Nephron (organoid): ENCODE measurements around the gene DPP7.
"Not testable (repeated sequence)": the region's sequence is repeated elsewhere in the genome, so short reads cannot be mapped to it uniquely, and the experiment has no call there.

Experiments used
- H3K27ac Mint-ChIP-seq, 3 experiments: 2 replicates each; pipeline ENCODE4 v1.8.0; 2020; ENCODE audit warnings: mixed read lengths in 3 of 3, mild to moderate bottlenecking in 2 of 3, moderate library complexity in 1 of 3
- H3K27me3 Mint-ChIP-seq: 2 replicates; pipeline ENCODE4 v1.8.0; 2021; ENCODE audit warnings: low read depth, mild to moderate bottlenecking, moderate library complexity, mixed read lengths
- H3K36me3 Mint-ChIP-seq: 2 replicates; pipeline ENCODE4 v1.8.0; 2020; ENCODE audit warnings: low read depth, mixed read lengths
- H3K4me1 Mint-ChIP-seq: 2 replicates; pipeline ENCODE4 v1.8.0; 2020; ENCODE audit warnings: mixed read lengths
- H3K4me3 Mint-ChIP-seq, 3 experiments: 2 replicates each; pipeline ENCODE4 v1.8.0; 2020; ENCODE audit warnings: mild to moderate bottlenecking in 3 of 3, mixed read lengths in 3 of 3, moderate library complexity in 2 of 3
- H3K9me3 Mint-ChIP-seq: 2 replicates; pipeline ENCODE4 v1.8.0; 2020; ENCODE audit warnings: mixed read lengths
- TF ChIP-seq, protein P1 (sequence below), 3 experiments: fragments of 200-600 bp; sonication (generic); IDR thresholded peaks; one replicate each; pipeline ENCODE4 v1.5.0; 2021; ENCODE audit warnings: antibody characterized with exemption in 3 of 3; ENCODE audit not compliant: unreplicated experiment in 3 of 3

DPP7 gene

DNA sequence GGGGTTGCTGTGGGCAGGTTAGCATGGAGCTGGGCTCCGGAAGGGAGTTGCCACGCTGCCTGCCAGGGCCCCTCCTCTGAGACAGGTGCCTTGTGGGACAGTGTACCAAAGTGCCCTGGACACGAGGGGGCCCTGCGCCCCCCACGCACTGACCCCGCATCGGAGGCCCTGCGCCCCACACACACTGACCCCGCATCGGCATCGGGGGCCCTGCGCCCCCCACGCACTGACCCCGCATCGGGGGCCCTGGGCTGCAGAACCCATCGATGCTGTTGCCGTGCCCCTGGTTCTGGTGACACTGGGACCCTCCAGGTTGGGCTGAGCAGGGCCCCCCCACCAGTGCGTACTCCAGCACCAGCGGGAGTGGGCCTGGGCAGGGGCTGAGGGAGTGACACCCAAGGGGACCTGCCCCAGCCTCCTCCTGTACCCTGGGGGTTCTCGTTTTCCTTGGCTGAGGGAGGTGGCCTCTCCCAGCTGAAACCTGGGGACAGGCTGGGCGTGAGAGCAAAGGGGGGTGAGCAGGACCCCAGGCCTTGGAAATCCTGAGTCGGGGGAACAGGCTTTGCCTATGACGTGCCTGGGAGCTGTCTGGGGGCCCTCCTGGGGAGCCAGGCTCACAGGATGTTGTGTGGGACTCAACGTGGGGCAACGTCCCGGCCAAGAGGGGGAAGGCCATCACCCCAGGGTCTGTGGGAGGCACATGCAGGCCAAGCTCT lies 51.1 kb downstream of the DPP7 start:
- Mint-ChIP-seq H3K36me3 (no peaks in the 10 kb centered on the region), H3K4me1 (peaks cover 4% of the 10 kb centered on the region), H3K27me3 (peaks cover 28% of the 10 kb centered on the region), H3K27ac (no peak overlapping the region), H3K4me3 (no peak overlapping the region), H3K9me3 (no peaks in the 10 kb centered on the region)
- TF ChIP-seq, protein P1, sequence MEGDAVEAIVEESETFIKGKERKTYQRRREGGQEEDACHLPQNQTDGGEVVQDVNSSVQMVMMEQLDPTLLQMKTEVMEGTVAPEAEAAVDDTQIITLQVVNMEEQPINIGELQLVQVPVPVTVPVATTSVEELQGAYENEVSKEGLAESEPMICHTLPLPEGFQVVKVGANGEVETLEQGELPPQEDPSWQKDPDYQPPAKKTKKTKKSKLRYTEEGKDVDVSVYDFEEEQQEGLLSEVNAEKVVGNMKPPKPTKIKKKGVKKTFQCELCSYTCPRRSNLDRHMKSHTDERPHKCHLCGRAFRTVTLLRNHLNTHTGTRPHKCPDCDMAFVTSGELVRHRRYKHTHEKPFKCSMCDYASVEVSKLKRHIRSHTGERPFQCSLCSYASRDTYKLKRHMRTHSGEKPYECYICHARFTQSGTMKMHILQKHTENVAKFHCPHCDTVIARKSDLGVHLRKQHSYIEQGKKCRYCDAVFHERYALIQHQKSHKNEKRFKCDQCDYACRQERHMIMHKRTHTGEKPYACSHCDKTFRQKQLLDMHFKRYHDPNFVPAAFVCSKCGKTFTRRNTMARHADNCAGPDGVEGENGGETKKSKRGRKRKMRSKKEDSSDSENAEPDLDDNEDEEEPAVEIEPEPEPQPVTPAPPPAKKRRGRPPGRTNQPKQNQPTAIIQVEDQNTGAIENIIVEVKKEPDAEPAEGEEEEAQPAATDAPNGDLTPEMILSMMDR (IDR thresholded peaks at IDR 0.05; ENCODE audit: unreplicated experiment in 3 of 3) = no peak

DNA sequence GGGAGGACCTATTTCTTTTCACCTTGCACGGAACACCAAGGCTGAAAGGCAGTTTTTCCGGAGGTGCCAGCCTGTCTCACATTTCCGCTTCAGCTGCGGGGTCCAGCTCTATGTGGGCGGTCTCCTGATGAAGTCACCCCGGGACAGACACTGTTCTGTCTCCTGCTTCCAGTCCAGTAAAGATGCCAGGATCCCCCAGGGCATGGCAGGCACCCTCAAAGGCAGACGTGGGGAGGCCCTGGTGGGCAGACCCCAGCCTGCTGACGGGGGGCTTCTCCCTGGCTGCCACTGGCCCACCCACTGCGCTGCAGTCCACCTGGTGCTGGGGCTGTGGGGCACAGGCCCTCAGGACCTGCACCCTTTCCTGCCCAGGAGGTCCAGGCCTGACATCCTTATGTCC lies 51.7 kb downstream of the DPP7 start:
- H3K9me3 Mint-ChIP-seq, H3K4me1 Mint-ChIP-seq, H3K27ac Mint-ChIP-seq, H3K36me3 Mint-ChIP-seq, H3K4me3 Mint-ChIP-seq: not testable (repeated sequence)
- H3K27me3 Mint-ChIP-seq = peaks cover 32% of the 10 kb centered on the region

DNA sequence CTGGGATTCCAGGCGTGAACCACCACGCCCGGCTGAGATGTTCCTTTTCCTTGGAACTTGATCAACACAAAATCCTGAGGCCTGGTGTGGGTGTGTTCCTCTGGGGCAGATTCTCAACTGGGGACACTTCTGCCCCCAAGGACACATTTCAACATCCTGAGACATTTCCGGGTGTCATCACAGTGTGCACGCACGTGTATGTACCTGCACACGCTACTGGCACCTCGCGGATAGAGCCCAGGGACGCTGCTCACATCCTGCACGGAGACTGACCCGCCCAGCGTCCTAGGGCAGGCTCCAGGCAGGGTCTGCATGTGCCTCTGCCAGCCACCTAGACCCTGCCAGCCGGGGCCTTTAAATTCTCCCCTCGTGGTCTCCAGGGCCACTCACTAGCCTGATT lies 52.1 kb downstream of the DPP7 start:
- TF ChIP-seq, protein P1 (IDR thresholded peaks at IDR 0.05; ENCODE audit: unreplicated experiment in 3 of 3) = no peak
- no peaks in the 10 kb centered on the region for H3K36me3 Mint-ChIP-seq
- H3K27ac Mint-ChIP-seq = no peak overlapping the region
- no peak overlapping the region for H3K4me3 Mint-ChIP-seq
- no peaks in the 10 kb centered on the region for H3K9me3 Mint-ChIP-seq
- peaks cover 13% of the 10 kb centered on the region for H3K4me1 Mint-ChIP-seq
- H3K27me3 Mint-ChIP-seq = peaks cover 32% of the 10 kb centered on the region
